ENCODE data around the gene KHNYN.

DNA sequence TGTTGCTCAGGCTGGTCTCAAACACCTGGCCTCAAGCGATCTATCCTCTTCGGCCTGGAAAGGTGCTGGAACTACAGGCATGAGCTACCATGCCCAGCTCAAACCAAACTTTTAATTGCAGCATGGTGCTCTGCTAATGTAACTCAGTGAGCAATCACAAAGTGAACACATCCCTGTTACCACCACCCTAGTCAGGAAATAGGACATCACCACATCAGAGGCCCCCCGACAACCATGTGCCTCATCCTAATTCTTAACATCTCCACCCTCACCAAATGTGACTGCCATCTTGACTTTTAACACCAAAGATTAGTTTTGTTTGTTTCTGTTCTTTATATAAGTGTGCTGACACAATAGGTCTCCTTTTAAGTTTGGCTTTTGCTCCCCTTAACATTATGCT, 35.6 kb downstream of the KHNYN start:
- TF ChIP-seq CTCF (IDR thresholded peaks at IDR 0.05) (no peak), POLR2A (IDR thresholded peaks at IDR 0.05) (no peak)

Measured in lower leg skin (tissue), 3 donors.